CD4-positive, alpha-beta T cell treated with Interferon alpha-2 for 1 hour (primary cell): ENCODE results near the gene SPRING1.
A peak's percentile ranks its signal among the peaks of the same experiment; 100 is the strongest.
"Not testable (repeated sequence)": the region's sequence is repeated elsewhere in the genome, so short reads cannot be mapped to it uniquely, and the experiment has no call there.

Experiments
- DNase-seq, 2 donors: peaks; one replicate each; pipeline ENCODE4 v3.0.0-alpha.2; 2020 to 2022

SPRING1 gene, protein sequence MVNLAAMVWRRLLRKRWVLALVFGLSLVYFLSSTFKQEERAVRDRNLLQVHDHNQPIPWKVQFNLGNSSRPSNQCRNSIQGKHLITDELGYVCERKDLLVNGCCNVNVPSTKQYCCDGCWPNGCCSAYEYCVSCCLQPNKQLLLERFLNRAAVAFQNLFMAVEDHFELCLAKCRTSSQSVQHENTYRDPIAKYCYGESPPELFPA

DNA sequence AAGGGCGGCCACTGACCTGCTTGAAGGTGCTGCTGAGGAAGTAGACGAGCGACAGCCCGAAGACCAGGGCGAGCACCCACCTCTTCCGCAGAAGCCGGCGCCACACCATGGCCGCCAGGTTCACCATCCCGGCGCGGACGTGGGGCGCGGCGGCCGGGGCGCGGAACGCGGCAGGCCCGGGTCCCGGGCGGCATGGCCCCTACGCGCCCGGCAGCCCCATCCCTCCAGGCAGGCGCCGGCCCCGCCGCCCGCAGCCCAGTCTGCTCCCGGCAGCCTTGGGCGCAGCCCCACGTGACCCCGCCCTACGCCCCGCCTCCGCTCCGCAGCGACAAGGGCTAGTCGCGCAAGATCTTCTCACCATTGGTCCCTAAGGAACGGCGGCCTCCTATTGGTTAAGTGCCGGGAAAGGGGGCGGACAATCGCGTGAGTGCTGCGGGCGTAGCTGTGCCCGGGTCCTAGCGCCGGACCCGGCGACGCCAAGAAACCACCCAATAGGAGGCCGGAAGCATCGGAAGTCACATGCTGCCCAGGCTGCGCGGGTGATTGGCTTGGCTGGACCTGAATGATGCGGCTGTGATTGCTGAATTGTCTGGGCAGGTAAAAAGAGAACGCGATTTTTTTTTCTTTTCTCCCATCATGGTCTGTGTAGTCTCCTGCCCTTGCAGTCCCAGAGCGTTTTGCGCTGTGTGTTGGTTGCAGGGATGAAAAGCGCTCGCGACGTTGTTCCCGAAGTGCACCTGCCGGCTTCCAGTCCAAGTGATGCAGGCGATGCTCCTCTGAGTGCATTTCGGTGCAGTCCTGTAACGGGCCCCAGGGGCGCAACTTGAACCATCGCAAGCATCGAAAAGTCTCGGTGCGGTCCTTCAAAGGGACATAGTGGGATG lies at the start of gene SPRING1, which contains the start of gene RNFT2:
TSS of gene SPRING1 (minus strand) at position 296 of the 884 bp plus-strand sequence. CDS start at position 127, 169 bp downstream.
TSS of gene RNFT2 (plus strand) at position 542 of the 884 bp plus-strand sequence. CDS start 2,183 bp downstream, outside the sequence.
- peak; percentile 99 for DNase-seq

DNA sequence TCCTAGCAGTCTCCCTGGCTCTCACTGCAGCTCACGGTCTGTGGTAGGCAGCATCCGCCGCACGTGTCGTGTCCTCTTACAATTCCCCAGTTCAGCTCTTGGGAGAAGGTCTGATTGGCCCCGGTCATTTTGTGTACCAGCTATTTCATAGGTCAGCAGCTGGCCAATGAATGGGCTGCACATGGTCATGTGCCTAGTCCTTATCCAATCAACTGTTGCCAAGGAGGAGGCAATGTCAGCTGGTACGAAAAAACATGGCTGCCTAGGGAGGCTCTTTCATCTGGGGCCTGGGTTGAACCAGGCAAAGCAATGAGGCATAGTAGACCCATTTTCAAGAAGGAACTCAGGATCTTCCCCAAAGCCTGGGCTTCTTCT lies 46.4 kb upstream of the SPRING1 start:
- no peak for DNase-seq

DNA sequence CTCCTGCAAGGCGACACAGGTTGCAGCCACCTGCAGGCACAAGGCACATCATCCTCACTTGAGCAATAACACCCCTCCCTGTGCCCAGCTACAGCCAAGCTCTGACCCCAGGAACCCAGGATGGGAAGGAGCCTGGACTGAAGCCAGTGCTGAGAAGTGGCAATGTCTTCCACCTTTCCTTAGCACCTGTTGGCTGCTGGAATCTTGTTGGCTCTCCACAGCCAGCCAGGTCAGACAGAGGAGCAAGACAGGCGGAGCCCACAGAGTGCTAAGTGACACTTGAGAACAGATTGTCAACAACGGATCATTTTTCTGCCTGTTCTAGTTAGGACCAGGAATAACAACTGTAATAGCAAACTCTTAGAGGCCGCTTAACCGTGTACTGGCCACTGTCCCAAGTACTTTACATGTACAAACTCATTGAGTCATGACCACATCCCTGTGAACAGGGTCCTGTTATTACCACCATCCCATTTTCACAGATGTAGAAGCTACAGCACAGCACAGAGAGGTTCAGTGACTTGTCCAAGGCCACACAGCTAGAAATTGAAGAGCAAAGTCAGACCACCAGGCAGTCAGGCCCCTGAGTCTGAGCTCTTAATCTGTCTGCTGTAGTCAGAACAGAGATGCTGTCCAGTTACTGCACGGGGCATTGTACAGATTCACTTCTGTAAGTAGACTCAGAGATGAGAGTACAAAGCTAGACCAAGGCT lies 45.8 kb upstream of the SPRING1 start:
- DNase-seq = no peak

DNA sequence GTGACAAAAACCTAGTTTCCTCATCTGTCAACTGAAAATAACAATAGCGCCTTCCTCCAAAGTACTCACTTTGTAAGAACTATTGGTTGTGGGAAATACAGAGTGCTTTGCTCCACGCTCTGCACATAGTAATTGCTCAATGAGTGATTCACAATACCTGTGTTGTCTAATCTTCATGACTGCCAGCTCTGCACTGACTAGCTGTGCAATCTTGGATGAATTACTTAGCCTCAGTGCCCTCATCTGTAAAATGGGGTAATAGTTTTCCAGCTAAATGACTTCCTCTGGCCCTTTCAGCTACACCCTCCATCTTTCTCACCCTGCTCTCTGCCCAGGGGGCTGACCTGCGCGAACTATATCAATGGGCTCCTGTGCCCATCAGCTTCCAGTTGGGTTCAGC lies 43.1 kb upstream of the SPRING1 start:
- DNase-seq = no peak

DNA sequence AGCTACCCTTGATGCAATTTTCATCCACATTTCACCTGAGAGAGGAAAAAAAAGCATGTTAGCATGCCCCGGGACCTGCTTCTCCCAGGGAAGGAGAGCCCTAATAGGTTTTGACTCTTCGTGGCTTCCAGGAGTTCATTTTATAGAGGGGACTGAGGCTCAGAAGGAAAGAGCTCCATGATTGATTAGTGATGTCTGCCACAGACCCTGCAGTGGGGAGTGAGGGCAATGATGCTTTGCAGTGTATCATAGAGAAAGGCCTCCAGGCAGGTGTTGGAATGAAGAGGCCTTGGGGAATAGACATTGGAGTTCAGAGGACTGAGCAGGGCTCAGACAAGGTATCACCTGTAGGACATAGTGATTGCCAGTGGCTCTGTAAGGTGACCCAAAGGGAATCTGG lies 41.7 kb upstream of the SPRING1 start:
- no peak for DNase-seq

DNA sequence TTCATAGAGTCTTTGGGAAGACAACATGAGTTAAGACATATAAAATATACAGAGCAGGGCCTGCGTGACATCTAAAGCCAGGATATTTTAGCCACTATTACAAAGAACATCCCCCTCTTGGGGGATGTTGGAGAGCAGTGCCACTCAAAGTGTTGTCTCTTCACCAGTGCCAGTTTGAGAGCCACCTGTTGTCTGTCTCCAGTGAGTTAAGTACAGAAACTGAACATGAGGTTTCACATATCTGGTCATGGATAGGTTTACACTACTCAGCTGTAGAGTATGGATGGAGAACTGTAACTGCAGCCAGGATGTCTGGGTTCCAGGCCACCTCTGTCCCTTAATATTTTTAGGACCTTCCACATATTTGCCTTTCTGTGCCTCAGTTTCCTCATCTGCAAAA lies 39.4 kb upstream of the SPRING1 start:
- DNase-seq = no peak

DNA sequence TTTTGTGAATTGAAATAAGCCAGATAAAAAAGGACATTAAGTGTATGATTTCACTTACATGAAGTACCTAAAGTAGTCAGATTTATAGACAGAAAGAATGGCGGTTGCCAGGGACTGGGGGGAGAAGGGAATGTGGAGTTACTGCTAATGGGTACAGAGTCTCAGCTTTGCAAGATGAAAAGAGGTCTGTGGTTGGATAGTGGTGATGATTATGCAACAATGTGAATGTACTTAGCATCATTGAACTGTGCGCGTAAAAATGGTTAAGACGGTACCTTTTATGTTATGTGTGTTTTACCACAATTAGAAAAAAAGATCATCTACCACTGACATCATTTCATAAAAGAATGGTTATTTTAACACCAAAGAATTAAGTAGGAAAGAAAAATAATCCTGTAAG lies 36.2 kb upstream of the SPRING1 start:
- DNase-seq = no peak

DNA sequence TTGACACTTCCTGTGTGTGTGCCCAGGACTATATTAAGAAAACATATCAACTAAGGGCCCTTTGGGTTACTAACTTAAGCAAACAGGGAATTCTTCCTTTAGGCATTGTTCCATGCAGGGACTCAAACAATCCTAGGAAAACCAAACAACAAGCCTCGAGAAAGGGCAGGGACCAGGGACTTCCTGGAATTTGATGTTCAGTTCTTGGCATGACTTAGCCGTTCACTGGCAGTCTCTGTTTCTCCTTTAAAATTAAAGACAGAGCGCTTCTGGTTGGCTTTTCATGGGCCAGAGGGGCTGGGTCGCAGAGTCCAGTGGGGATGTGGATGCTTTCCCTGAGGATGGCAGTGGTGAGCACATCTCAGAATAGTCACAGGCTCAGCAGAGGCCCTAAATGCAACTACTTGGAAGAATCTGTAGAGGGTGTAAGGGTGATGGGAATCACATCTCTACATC lies 35.4 kb upstream of the SPRING1 start:
- DNase-seq = no peak

DNA sequence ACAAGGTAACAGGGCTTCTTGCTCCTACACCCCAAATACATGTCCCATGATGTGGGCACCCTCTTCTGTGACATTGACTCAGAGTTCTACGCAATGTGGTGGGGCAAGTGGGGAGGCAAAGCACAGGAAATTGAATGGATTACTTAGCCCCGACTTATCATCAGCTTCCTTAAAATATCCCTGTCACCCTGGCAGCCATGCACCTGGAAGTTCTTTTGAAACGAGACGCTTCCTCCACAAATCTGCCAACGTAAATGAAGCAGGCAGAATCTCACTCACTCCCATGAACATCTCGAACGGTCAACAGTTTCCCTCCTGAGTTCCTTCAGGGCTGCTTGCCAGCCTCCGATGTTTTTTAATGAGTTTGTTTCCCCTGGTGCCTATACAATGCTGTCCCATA lies 33.8 kb upstream of the SPRING1 start:
- no peak for DNase-seq

DNA sequence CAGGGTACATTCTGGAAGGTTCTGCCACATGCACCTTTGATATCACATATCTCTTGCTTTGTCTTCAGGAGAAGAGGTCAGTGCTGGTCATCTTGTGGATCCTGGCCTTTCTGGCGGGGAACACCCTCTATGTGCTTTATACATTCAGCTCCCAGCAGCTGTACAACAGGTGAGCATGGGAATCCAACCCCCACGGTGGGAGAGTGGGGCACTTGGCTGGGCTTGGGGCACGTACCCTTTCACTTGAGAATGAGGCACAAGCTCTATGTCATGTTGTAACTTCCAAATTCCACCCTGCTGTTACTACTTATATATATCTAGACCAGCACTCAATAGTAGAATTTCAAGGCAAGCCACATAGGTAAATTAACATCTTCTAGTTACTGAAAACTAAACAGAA lies 28.9 kb upstream of the SPRING1 start:
- no peak for DNase-seq

DNA sequence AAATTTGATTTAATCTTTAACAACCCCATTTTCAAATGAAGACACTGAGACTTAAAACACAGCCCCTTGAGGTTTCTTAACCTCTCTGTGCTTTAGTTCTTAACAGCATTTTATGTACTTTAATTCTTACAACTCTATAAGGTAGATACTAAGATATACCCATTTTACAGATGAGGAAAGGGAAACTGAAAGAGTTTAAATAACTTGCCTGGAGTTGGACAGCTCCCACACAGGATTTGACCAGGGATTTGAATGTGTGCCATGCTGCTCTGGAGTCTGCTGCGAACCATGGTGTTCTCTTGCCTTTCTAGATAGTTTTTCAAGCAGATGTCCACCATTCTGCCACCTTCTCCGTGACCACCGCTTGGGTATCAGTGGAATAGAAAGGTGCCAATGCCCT lies 28.4 kb upstream of the SPRING1 start:
- DNase-seq = no peak

DNA sequence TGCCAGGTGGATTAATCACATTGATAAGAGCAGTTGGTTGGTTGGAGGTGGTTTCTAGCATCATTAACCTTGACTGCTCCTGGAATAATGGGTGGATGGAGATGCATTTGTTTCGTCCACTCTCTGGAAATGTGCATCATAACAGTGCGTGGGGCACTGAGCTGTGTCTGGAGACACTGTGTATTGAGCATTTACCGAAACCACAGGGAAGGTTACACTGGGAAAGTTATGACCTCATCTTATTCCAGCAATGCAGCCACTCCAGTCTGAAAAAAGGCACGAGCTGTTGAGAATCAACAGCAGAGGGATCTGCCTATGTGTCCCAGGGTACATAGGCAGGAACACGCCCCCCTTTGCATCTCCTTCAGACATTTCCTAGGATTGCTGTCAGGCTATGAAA lies 27.4 kb upstream of the SPRING1 start:
- DNase-seq = no peak

DNA sequence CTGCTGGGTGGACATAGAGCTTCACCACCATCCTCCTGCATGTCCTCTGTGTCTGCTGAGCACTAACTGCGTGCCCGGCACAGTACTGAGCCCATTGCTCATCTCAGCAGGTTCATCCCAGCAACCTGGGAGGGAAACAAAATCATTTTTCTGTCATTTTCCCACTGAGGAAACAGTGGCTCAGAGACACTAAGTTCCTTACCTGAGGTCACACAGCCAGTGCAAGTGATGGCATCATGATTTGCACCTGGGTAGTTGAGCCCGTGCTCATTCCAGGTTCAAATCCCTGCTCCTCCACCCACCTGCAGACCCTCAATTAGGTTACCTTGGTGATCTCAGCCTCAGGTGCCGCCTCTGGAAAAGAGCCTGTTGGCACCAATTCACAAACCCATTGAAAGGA lies 23.6 kb upstream of the SPRING1 start:
- no peak for DNase-seq

DNA sequence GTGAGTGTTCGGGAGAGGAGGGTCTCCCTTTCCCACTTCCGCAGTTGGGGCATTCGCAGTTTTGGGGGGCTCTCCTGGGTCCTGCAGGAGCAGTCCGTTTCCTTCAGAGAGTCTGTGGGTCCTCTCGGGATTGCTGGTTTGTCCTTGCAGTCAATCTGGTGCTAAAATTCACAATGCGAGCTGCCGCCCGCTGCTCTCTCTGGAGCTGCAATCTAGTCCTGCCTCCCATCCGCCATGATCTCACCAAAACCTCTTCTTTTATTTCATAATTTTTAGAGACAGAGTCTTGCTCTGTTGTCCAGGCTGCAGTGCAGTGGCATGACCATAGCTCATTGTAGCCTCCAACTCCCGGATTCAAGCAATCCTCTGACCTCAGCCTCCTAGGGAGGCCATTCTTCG lies 22.8 kb upstream of the SPRING1 start:
- DNase-seq = no peak

DNA sequence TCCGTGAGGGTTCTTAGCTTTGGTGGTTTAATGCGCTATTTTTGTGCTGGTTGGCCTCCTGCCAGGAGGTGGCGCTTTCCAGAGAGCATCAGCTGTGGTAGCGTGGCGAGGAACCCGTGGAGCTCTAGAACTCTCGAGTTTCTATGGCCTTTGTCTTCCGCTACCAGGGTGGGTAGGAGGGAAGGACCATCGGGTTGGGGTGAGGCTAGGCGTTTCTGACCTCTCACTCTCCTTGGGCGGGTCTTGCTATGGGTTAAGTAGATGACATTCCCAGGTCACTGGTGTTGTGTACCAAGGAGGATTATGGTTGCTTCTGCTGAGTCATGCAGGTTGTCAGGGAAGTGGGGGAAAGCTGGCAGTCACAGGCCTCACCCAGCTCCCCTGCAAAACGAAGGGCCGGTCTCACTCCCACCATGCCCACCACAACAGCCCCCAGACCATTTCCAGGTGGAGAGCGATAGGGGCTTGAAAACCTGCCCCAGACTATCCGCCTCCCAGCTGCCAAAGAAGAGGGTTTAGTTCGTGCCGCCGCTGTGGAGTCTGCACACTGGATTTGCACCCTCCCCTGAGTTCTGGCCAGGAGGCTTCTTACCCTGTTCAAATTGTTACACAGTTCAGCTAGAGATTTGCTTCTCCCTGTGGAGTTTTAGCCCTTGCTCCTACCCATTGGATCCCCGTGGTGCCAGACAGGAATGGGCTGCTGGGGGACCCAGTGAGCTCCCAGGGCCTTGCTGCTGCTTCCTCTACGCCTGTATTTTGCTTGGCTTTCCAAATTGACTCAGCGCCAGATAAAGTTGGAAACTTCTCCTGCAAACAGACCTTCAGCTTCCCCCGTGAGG lies 22.1 kb upstream of the SPRING1 start:
- DNase-seq = peak; percentile 21 to 38

DNA sequence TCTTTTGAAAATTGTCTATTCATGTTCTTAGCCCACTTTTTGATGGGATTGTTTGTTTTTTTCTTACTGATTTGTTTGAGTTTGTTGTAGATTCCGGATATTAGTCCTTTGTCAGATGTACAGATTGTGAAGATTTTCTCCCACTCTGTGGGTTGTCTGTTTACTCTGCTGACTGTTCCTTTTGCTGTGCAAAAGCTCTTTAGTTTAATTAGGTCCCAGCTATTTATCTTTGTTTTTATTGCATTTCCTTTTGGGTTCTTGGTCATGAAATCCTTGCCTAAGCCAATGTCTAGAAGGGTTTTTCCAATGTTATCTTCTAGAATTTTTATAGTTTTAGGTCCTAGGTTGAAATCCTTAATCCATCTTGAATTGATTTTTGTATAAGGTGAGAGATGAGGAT lies 16.9 kb upstream of the SPRING1 start:
- DNase-seq = not testable (repeated sequence)

DNA sequence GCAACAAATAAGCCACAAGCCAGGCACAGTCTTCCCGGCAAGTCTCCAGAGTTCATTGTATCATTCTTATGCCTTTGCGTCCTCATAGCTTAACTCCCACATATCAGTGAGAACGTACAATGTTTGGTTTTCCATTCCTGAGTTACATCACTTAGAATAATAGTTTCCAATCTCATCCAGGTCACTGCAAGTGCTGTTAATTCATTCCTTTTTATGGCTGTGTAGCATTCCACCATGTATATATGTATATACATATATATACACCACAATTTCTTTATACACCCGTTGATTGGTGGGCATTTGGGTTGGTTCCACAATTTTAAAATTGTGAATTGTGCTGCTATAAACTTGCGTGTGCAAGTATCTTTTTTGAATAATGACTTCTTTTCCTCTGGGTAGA lies 16.2 kb upstream of the SPRING1 start:
- not testable (repeated sequence) for DNase-seq

DNA sequence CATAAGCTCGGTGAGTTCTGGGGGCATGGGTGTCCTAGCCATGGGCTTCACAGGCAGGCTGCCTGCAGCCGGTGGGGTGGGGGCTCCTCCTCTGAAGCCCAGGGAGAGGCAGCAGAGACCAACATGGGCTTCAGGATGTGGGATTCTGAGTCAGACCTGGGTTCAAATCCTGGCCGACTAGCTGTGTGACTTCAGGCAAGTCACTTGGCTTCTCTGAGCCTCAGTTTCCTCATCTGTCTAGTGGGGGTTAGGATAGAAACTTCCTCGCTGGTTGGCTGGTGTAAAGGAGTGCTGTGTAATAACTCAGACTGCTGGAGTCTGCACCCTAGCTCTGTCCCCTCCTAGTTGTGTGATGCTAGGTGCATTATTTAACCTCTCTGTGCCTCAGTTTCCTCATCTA lies 12.4 kb upstream of the SPRING1 start:
- no peak for DNase-seq

DNA sequence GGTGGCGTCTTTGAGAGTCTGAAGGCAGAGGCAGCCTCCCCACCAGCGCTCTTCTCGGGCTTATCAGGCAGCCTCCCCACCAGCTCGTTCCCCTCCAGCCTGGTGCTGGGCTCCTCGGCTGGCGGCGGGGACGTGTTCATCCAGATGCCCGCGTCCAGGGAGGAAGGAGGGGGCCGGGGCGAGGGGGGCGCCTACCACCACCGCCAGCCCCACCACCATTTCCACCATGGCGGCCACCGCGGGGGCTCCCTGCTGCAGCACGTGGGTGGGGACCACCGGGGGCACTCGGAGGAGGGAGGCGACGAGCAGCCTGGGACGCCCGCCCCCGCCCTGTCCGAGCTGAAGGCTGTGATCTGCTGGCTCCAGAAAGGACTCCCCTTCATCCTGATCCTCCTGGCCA lies 12.0 kb upstream of the SPRING1 start:
- DNase-seq = no peak

DNA sequence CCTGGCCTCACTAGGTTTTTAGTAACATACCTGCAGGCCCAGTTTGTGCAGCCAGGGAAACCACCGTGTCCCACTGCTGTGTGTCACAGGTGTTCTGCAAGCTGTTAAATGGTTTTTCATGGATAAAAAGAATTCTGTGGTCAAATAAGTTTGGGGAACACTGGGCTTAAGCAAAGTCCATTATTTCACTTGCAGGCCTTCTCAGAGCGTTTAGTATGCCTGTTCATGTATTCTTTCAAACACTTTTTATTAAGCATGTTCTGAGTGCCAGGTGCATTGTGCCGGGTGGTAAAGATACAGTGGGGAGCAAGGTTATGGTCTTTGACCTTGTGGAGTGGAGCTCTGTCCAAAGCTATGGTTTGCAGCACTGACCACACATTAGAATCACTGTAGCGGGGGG lies 7.7 kb upstream of the SPRING1 start:
- no peak for DNase-seq

DNA sequence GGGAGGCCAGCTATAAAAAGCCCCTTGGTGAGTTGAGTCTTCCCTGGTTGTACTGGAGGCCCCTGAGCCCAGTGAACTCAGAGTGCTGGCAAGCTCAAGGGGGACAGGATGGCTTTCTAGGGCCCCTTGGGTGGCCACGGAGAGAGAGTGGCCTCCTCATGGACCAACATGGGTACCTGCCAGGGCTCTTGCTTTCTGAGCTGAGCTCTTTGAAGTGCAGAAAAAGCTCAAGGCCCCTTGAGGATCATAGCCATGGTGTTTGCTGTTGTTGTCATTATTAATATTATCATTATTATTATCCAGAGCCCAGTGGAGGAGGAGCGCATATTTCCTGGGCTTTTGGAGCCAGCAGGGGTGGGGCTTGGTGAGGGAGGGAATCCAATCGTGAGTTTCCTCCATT lies 6.9 kb upstream of the SPRING1 start:
- no peak for DNase-seq

DNA sequence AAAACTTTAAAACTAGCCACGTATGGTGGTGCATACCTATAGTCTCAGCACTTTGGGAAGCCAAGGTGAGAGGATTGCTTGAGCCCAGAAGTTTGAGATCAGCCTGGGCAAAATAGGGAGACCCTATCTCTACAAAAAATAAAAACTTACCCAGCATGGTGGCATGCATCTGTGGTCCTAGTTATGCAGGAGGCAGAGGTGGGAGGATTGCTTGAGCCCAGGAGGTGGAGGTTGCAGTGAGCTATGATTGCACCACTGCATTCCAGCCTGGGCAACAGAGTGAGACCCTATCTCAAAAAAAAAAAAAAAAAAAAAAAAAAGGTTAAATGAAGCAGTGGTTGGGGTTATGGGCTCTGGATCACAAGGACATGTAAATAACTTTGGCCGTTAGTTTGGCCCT lies 4.9 kb upstream of the SPRING1 start:
- not testable (repeated sequence) for DNase-seq
